ENCODE data around the gene FSCN2. TPM values are rescaled to one million over a fixed set of nuclear protein-coding genes. Genes with fewer than 3 reads are reported as not detected.

The FSCN2 gene
- total and polyA plus RNA-seq, 2 of the 4 experiments (the other 2 are of a cell fraction), result 0.18 to 0.84 TPM

GRCh38 chr17:81524865-81525159, 3.4 kb upstream of the FSCN2 start:
- no peak overlapping the region for H3K4ac ChIP-seq (ENCODE audit: low read depth, low read length)
- H2BK15ac ChIP-seq (ENCODE audit: low read depth, low read length), result no peak overlapping the region
- no peak overlapping the region for H2BK120ac ChIP-seq (ENCODE audit: low read depth, low read length)
- H2AK9ac ChIP-seq (replicated peaks; ENCODE audit: low read depth, low read length, poor library complexity), result no peak overlapping the region
- H4K91ac ChIP-seq (ENCODE audit: insufficient read depth, low read depth, low read length), result no peak overlapping the region
- H3K36me3 ChIP-seq (ENCODE audit: control insufficient read depth, insufficient read depth, low read length), result no peaks in the 10 kb centered on the region
- H2BK5ac ChIP-seq (ENCODE audit: low read depth, low read length, poor library complexity, severe bottlenecking), result no peak overlapping the region
- dilution Hi-C loops (cut with HindIII; ENCODE audit: low sequenced_read_pairs, unreplicated experiment) (no loop called here), intact Hi-C loops (cut with micrococcal nuclease) (no loop called here), in situ Hi-C loops (cut with MboI; ENCODE audit: low sequenced_read_pairs) (no loop called here)
- H4K5ac ChIP-seq (ENCODE audit: low read depth, low read length), result no peak overlapping the region
- ChIA-PET POLR2A (ENCODE audit: unreplicated experiment) (no interaction called here), CTCF (no interaction called here)
- peaks cover 5% of the 10 kb centered on the region; the same call in 1 of the 2 replicates for H3K9me1 ChIP-seq (ENCODE audit: insufficient read depth, low read length)
- peaks cover 5% of the 10 kb centered on the region; the same call in 1 of the 2 replicates for H3K4me1 ChIP-seq (ENCODE audit: control insufficient read depth, insufficient read depth, low read length)
- H3K56ac ChIP-seq (ENCODE audit: extremely low read depth, insufficient read depth, low read length), result no peak overlapping the region
- no peak overlapping the region for H2BK20ac ChIP-seq (ENCODE audit: low read depth, low read length)
- H2AFZ ChIP-seq (replicated peaks; ENCODE audit: low read length, poor library complexity), result no peak overlapping the region
- no peak overlapping the region for H3K27ac ChIP-seq (ENCODE audit: insufficient read depth, low read length)
- H3K14ac ChIP-seq (replicated peaks; ENCODE audit: low read depth, low read length), result no peak overlapping the region
- H2AK5ac ChIP-seq (ENCODE audit: low read depth, low read length), result no peak overlapping the region
- no peak overlapping the region for H3K4me3 ChIP-seq (ENCODE audit: insufficient read depth, low read depth, low read length)
- peaks cover 9% of the 10 kb centered on the region for H3K27me3 ChIP-seq (ENCODE audit: control insufficient read depth, insufficient read depth, low read length)
- H3K79me1 ChIP-seq (ENCODE audit: low read depth in 1 of 2, low read length in 2 of 2), result peaks cover 0 to 5% of the 10 kb centered on the region in 2 experiments; a peak in 1 of 4 replicates
- H3K23ac ChIP-seq (ENCODE audit: low read depth, low read length), result no peak overlapping the region
- H3K18ac ChIP-seq (ENCODE audit: low read depth, low read length), result no peak overlapping the region
- no peaks in the 10 kb centered on the region for H3K9me3 ChIP-seq (ENCODE audit: control insufficient read depth, insufficient read depth, low read length)
- TF ChIP-seq CHD1 (IDR thresholded peaks at IDR 0.05; ENCODE audit: low read depth, low read length), result no peak
- no peak for TF ChIP-seq CTCF (conservative IDR thresholded peaks at IDR 0.05; ENCODE audit: low read depth, low read length)
- TF ChIP-seq RAD21 (IDR thresholded peaks at IDR 0.05; ENCODE audit: low read length), result no peak
- no peak for TF ChIP-seq BHLHE40 (IDR thresholded peaks at IDR 0.05; ENCODE audit: low read depth, low read length)
- no peak for TF ChIP-seq MAFK (IDR thresholded peaks at IDR 0.05; ENCODE audit: low read depth, low read length)
- TF ChIP-seq CEBPB (IDR thresholded peaks at IDR 0.05; ENCODE audit: low read depth, low read length), result no peak
- no peak for TF ChIP-seq RCOR1 (IDR thresholded peaks at IDR 0.05; ENCODE audit: insufficient replicate concordance, low read length)
- TF ChIP-seq NFE2L2 (IDR thresholded peaks at IDR 0.05; ENCODE audit: low read depth, low read length), result no peak
- TF ChIP-seq RFX5 (IDR thresholded peaks at IDR 0.05; ENCODE audit: low read depth, low read length), result no peak
- no peak for TF ChIP-seq USF2 (IDR thresholded peaks at IDR 0.05; ENCODE audit: low read depth, low read length)
- no peak for TF ChIP-seq MAZ (IDR thresholded peaks at IDR 0.05; ENCODE audit: borderline replicate concordance, low read depth, low read length)
- TF ChIP-seq ELK1 (IDR thresholded peaks at IDR 0.05; ENCODE audit: borderline replicate concordance, low read depth, low read length), result no peak
- TF ChIP-seq MXI1 (IDR thresholded peaks at IDR 0.05; ENCODE audit: borderline replicate concordance, low read depth, low read length), result no peak
- TF ChIP-seq POLR2A (IDR thresholded peaks at IDR 0.05; ENCODE audit: low read depth, low read length), result no peak
- H3K4me2 ChIP-seq (ENCODE audit: low read depth, low read length), result no peak overlapping the region
- ATAC-seq (ENCODE audit: low read depth), result no peak
- WGBS, 2 experiments (ENCODE audit: extremely low coverage in 2 of 2, insufficient read length in 1 of 2), result 81% methylated on average over 7 of the region's 8 CpGs; no CpG with 5 or more reads in 1 of the 2 experiments
- H3K9ac ChIP-seq (ENCODE audit: low read depth, low read length), result no peak overlapping the region
- no peak for DNase-seq
- BruUV-seq (replicated peaks), result no TSS peak
- no peak overlapping the region for H4K8ac ChIP-seq (ENCODE audit: low read depth in 2 of 2, low read length in 2 of 2)
- H4K20me1 ChIP-seq (ENCODE audit: insufficient read depth, low read length), result peaks cover 31% of the 10 kb centered on the region

Measured in IMR-90 (cell line).